Activated T-helper 17 cell treated with anti-CD3 and anti-CD28 coated beads, Interleukin-2, amount 50 U/mL, for 72 hours (primary cell): ENCODE results near the gene SIN3A. TPM values are rescaled to one million over a fixed set of nuclear protein-coding genes. Genes with fewer than 3 reads are reported as not detected.
A peak's percentile ranks its signal among the peaks of the same experiment; 100 is the strongest.
"Not testable (repeated sequence)": the region's sequence is repeated elsewhere in the genome, so short reads cannot be mapped to it uniquely, and the experiment has no call there.

Source experiments
- ATAC-seq: fragments of 150-1000 bp; cut with Tn5 transposase; replicated peaks from 2 replicates; pipeline ENCODE4 v1.10.0; 2021; ENCODE audit warnings: mild to moderate bottlenecking, moderate library complexity
- H3K27ac Mint-ChIP-seq: one replicate; pipeline ENCODE4 v1.8.0; 2022; ENCODE audit warnings: mixed read lengths
- H3K27me3 Mint-ChIP-seq: one replicate; pipeline ENCODE4 v1.8.0; 2022; ENCODE audit warnings: mixed read lengths
- H3K36me3 Mint-ChIP-seq: one replicate; pipeline ENCODE4 v1.8.0; 2022; ENCODE audit warnings: low read depth, mild to moderate bottlenecking, mixed read lengths
- H3K4me1 Mint-ChIP-seq: one replicate; pipeline ENCODE4 v1.8.0; 2022; ENCODE audit warnings: mixed read lengths
- H3K4me3 Mint-ChIP-seq: one replicate; pipeline ENCODE4 v1.8.0; 2022; ENCODE audit warnings: mild to moderate bottlenecking, mixed read lengths
- H3K9me3 Mint-ChIP-seq: one replicate; pipeline ENCODE4 v1.8.0; 2022; ENCODE audit warnings: mixed read lengths
- total RNA-seq, 2 donors: library from RNA; stranded (reverse); gene quantifications; one replicate each; pipeline ENCODE4 v1.2.3, GENCODE V29; 2022

Gene SIN3A
- total RNA-seq, 2 donors from 2014 or later = 82.3 to 96.6 TPM

GRCh38 chr15:75333654-75334419 lies 117.7 kb downstream of the SIN3A start:
- not testable (repeated sequence) for H3K4me3 Mint-ChIP-seq, H3K27ac Mint-ChIP-seq, H3K27me3 Mint-ChIP-seq, ATAC-seq, H3K36me3 Mint-ChIP-seq, H3K9me3 Mint-ChIP-seq
- H3K4me1 Mint-ChIP-seq = peaks cover 11% of the 10 kb centered on the region

GRCh38 chr15:75332093-75332492 lies 119.4 kb downstream of the SIN3A start:
- not testable (repeated sequence) for ATAC-seq, H3K9me3 Mint-ChIP-seq, H3K36me3 Mint-ChIP-seq, H3K27me3 Mint-ChIP-seq, H3K4me3 Mint-ChIP-seq, H3K27ac Mint-ChIP-seq
- peaks cover 11% of the 10 kb centered on the region for H3K4me1 Mint-ChIP-seq

GRCh38 chr15:75329571-75329970 lies 121.9 kb downstream of the SIN3A start:
- Mint-ChIP-seq H3K4me3 (no peak overlapping the region), H3K27ac (no peak overlapping the region), H3K4me1 (no peaks in the 10 kb centered on the region), H3K27me3 (peaks cover 4% of the 10 kb centered on the region), H3K36me3 (no peaks in the 10 kb centered on the region), H3K9me3 (no peaks in the 10 kb centered on the region)
- no peak for ATAC-seq

GRCh38 chr15:75328493-75329314 lies 122.8 kb downstream of the SIN3A start:
- H3K36me3 Mint-ChIP-seq = no peaks in the 10 kb centered on the region
- ATAC-seq = no peak
- peaks cover 7% of the 10 kb centered on the region for H3K27me3 Mint-ChIP-seq
- H3K27ac Mint-ChIP-seq = peak overlapping the region; percentile 35
- no peaks in the 10 kb centered on the region for H3K9me3 Mint-ChIP-seq
- no peak overlapping the region for H3K4me3 Mint-ChIP-seq
- no peaks in the 10 kb centered on the region for H3K4me1 Mint-ChIP-seq

- Mint-ChIP-seq H3K27ac (no peak overlapping the region), H3K36me3 (no peaks in the 10 kb centered on the region), H3K4me3 (no peak overlapping the region), H3K9me3 (no peaks in the 10 kb centered on the region), H3K27me3 (peaks cover 7% of the 10 kb centered on the region), H3K4me1 (no peaks in the 10 kb centered on the region)
- no peak for ATAC-seq
Observed at GRCh38 chr15:75327491-75327890, 124.0 kb downstream of the SIN3A start.

- no peaks in the 10 kb centered on the region for H3K9me3 Mint-ChIP-seq
- no peak for ATAC-seq
- no peak overlapping the region for H3K27ac Mint-ChIP-seq
- no peaks in the 10 kb centered on the region for H3K36me3 Mint-ChIP-seq
- H3K27me3 Mint-ChIP-seq = peaks cover 7% of the 10 kb centered on the region
- H3K4me1 Mint-ChIP-seq = no peaks in the 10 kb centered on the region
- H3K4me3 Mint-ChIP-seq = no peak overlapping the region
Observed at GRCh38 chr15:75327005-75327404, 124.5 kb downstream of the SIN3A start.

GRCh38 chr15:75325922-75326321 lies 125.6 kb downstream of the SIN3A start:
- Mint-ChIP-seq H3K9me3 (no peaks in the 10 kb centered on the region), H3K27ac (no peak overlapping the region), H3K4me1 (no peaks in the 10 kb centered on the region), H3K27me3 (peaks cover 7% of the 10 kb centered on the region), H3K4me3 (no peak overlapping the region), H3K36me3 (no peaks in the 10 kb centered on the region)
- no peak for ATAC-seq

GRCh38 chr15:75321711-75322110 lies 129.8 kb downstream of the SIN3A start:
- Mint-ChIP-seq H3K27ac (no peak overlapping the region), H3K9me3 (no peaks in the 10 kb centered on the region), H3K27me3 (peaks cover 3% of the 10 kb centered on the region), H3K4me3 (no peak overlapping the region), H3K36me3 (no peaks in the 10 kb centered on the region), H3K4me1 (no peaks in the 10 kb centered on the region)
- ATAC-seq = no peak

Other genes starting within 250 kb of the SIN3A start
- gene C15orf39, start 249.8 kb downstream of the SIN3A start, total RNA-seq = 10 to 100 TPM; 20.4 to 32.3 TPM
- not detected for gene GOLGA6C, start 193.4 kb downstream of the SIN3A start, total RNA-seq
- under 1 TPM in 1 of 2 donors, not detected in 1; 0.16 TPM for gene GOLGA6D, start 168.9 kb downstream of the SIN3A start, total RNA-seq
- gene COMMD4, start 115.6 kb downstream of the SIN3A start, total RNA-seq = 10 to 100 TPM; 69.9 to 78.9 TPM
- gene NEIL1, start 104.7 kb downstream of the SIN3A start, total RNA-seq = 10 to 100 TPM; 11.6 to 56.7 TPM
- 100 to 1,000 TPM; 114 to 245 TPM for gene MAN2C1, start 83.1 kb downstream of the SIN3A start, total RNA-seq
- gene PTPN9, start 127.6 kb upstream of the SIN3A start, total RNA-seq = 10 to 100 TPM; 17.8 to 38.4 TPM
- 10 to 100 TPM; 26.0 to 34.8 TPM for gene SNUPN, start 174.0 kb upstream of the SIN3A start, total RNA-seq
- 100 to 1,000 TPM in 1 of 2 donors, 10 to 100 TPM in 1; 98.3 to 113 TPM for gene IMP3, start 188.5 kb upstream of the SIN3A start, total RNA-seq
- gene SNX33, start 196.2 kb upstream of the SIN3A start, total RNA-seq = 10 to 100 TPM in 1 of 2 donors, 1 to 10 TPM in 1; 2.6 to 12.1 TPM